ENCODE data around the gene PPBP.

PPBP gene

DNA sequence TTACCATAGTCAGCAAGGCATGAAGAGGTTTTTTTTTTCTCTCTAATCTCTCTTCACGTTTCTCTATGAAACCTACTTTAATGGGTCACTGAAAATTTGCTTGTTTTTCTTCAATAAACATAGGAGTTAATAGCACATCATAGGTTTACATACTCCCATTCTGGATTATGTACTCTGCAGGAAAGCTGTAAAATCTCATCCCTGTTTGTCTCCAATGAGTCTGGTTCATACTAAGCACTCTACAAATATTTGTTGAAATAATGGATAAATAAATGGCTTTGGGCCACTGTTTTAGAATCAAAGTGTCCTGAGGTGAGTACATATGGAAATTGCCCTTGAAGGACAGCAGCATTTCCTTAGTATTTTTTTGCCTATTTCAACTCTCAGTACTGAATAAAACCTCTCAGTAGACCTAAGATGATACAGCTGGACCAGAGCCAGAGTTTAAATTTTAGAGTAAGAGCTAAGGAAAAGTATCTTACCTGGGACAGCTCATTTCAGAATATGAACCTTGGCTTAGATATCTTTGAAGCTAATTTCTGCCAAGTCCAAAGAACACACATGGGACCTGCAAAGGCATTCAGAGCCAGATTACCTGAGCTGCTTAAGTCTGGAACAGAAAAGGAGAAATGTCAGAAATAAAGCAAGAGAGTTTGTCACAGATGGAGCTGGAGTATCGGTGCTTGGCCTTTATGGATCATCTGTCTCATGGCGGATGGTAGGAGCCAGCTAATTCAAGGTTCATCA, 40.6 kb downstream of the PPBP start:
- no peak for DNase-seq

GRCh38 chr4:73945674-73946449, 42.1 kb downstream of the PPBP start:
- no peak for DNase-seq

- no peak for DNase-seq
Observed at GRCh38 chr4:73945140-73945539, 42.9 kb downstream of the PPBP start.

- DNase-seq: no peak
Observed at GRCh38 chr4:73944061-73944875, 43.7 kb downstream of the PPBP start.

- DNase-seq: no peak
Observed at GRCh38 chr4:73943555-73943954, 44.4 kb downstream of the PPBP start.

- no peak for DNase-seq
Observed at GRCh38 chr4:73936969-73937368, 51.0 kb downstream of the PPBP start.

Measured in femur (tissue), 1 donor.